ENCODE data around the gene COL8A2.

COL8A2 gene

GRCh38 chr1:36108314-36108713 is 16.7 kb downstream of the COL8A2 start:
- peak; percentile 68 for DNase-seq (ENCODE audit: low read depth, low spot score)
- H3K4me3 ChIP-seq (ENCODE audit: low read depth, low read length): no peak overlapping the region
- no peak for TF ChIP-seq CTCF (IDR thresholded peaks at IDR 0.05; ENCODE audit: low read depth, low read length)
- in situ Hi-C loops (cut with HindIII; ENCODE audit: low sequenced_read_pairs): no loop called here

- no peak overlapping the region for H3K4me3 ChIP-seq (ENCODE audit: low read depth, low read length)
- TF ChIP-seq CTCF (IDR thresholded peaks at IDR 0.05; ENCODE audit: low read depth, low read length): no peak
- no peak for DNase-seq (ENCODE audit: low read depth, low spot score)
- in situ Hi-C loops (cut with HindIII; ENCODE audit: low sequenced_read_pairs): no loop called here
Observed at GRCh38 chr1:36107394-36107793, 17.6 kb downstream of the COL8A2 start.

GRCh38 chr1:36106269-36106668 is 18.8 kb downstream of the COL8A2 start:
- TF ChIP-seq CTCF (IDR thresholded peaks at IDR 0.05; ENCODE audit: low read depth, low read length): no peak
- no peak overlapping the region for H3K4me3 ChIP-seq (ENCODE audit: low read depth, low read length)
- in situ Hi-C loops (cut with HindIII; ENCODE audit: low sequenced_read_pairs): no loop called here
- DNase-seq (ENCODE audit: low read depth, low spot score): no peak

- DNase-seq (ENCODE audit: low read depth, low spot score): no peak
- in situ Hi-C loops (cut with HindIII; ENCODE audit: low sequenced_read_pairs): no loop called here
Observed at GRCh38 chr1:36101546-36101945, 23.5 kb downstream of the COL8A2 start.

GRCh38 chr1:36100376-36100775 is 24.6 kb downstream of the COL8A2 start:
- no peak overlapping the region for H3K4me3 ChIP-seq (ENCODE audit: low read depth, low read length)
- no peak for TF ChIP-seq CTCF (IDR thresholded peaks at IDR 0.05; ENCODE audit: low read depth, low read length)
- no peak for DNase-seq (ENCODE audit: low read depth, low spot score)
- in situ Hi-C loops (cut with HindIII; ENCODE audit: low sequenced_read_pairs): no loop called here

More at GRCh38 chr1:36101546-36101945, 23.5 kb downstream of the COL8A2 start:
- H3K4me3 ChIP-seq (ENCODE audit: low read depth, low read length): no peak overlapping the region
- TF ChIP-seq CTCF (IDR thresholded peaks at IDR 0.05; ENCODE audit: low read depth, low read length): no peak

GRCh38 chr1:36099681-36100341 is 25.2 kb downstream of the COL8A2 start:
- peak; percentile 76 for DNase-seq (ENCODE audit: low read depth, low spot score)
- no peak overlapping the region for H3K4me3 ChIP-seq (ENCODE audit: low read depth, low read length)
- TF ChIP-seq CTCF (IDR thresholded peaks at IDR 0.05; ENCODE audit: low read depth, low read length): peak; percentile 84
- in situ Hi-C loops (cut with HindIII; ENCODE audit: low sequenced_read_pairs): no loop called here
